ENCODE results near the gene CBLB. TPM values are rescaled to one million over a fixed set of nuclear protein-coding genes. Genes with fewer than 3 reads are reported as not detected.

CBLB gene
- total RNA-seq, 2 experiments from 2014 or later = 125 to 158 TPM

DNA sequence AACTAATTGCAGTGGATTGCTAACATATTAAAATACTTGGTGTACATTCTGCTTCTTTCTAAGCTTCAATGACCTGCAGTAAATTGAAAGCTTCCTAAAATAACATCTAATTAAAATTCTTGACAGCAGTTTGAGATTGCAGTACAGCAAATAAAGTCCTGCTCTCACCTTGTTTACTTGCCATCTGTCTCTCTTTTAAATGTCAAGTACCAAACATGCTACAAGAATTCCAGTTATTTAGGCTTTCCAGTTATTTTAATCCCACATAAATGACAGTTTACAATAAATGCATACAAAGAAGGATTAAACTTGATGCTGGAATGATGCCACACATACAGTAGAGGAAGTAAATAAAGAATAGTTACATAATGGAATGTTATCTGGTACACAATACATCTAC, 33.2 kb downstream of the CBLB start:
- peak overlapping the region; percentile 83 for H3K27ac Mint-ChIP-seq
- no peaks in the 10 kb centered on the region for H3K27me3 Mint-ChIP-seq
- no peak for DNase-seq
- H3K4me1 Mint-ChIP-seq = peaks cover 80% of the 10 kb centered on the region
- H3K36me3 Mint-ChIP-seq = peaks cover 65% of the 10 kb centered on the region
- ATAC-seq = no peak
- H3K4me3 Mint-ChIP-seq = peak overlapping the region; percentile 74
- CTCF ChIA-PET = interaction anchor here (1.5 kb wide), 1 partner anchor 32 kb away, joined by 4 read pairs; no protein-coding TSS in a partner anchor
- no peaks in the 10 kb centered on the region for H3K9me3 Mint-ChIP-seq (ENCODE audit: low read depth)

- peaks cover 60% of the 10 kb centered on the region for H3K36me3 Mint-ChIP-seq
- peak overlapping the region; percentile 83 for H3K27ac Mint-ChIP-seq
- peaks cover 80% of the 10 kb centered on the region for H3K4me1 Mint-ChIP-seq
- H3K27me3 Mint-ChIP-seq = no peaks in the 10 kb centered on the region
- CTCF ChIA-PET = interaction anchor here (1.5 kb wide), 1 partner anchor 33 kb away, joined by 4 read pairs; no protein-coding TSS in a partner anchor
- no peak for DNase-seq
- no peak overlapping the region for H3K4me3 Mint-ChIP-seq
- H3K9me3 Mint-ChIP-seq (ENCODE audit: low read depth) = no peaks in the 10 kb centered on the region
- ATAC-seq = no peak
Observed at GRCh38 chr3:105834768-105835167, 34.0 kb downstream of the CBLB start.

GRCh38 chr3:105832644-105833043, 36.2 kb downstream of the CBLB start:
- Mint-ChIP-seq H3K9me3 (ENCODE audit: low read depth) (no peaks in the 10 kb centered on the region), H3K4me1 (peaks cover 80% of the 10 kb centered on the region), H3K4me3 (peak overlapping the region; percentile 58), H3K36me3 (peaks cover 48% of the 10 kb centered on the region), H3K27me3 (no peaks in the 10 kb centered on the region), H3K27ac (peak overlapping the region; percentile 91)
- DNase-seq (no peak), ATAC-seq (peak; percentile 55)
- CTCF ChIA-PET = interaction anchor here (1.1 kb wide), 1 partner anchor 9 kb away, joined by 3 read pairs; no protein-coding TSS in a partner anchor

- Mint-ChIP-seq H3K9me3 (ENCODE audit: low read depth) (no peaks in the 10 kb centered on the region), H3K4me1 (peaks cover 81% of the 10 kb centered on the region), H3K4me3 (peak overlapping the region; percentile 68), H3K27ac (peak overlapping the region; percentile 97), H3K36me3 (peaks cover 50% of the 10 kb centered on the region), H3K27me3 (no peaks in the 10 kb centered on the region)
- CTCF ChIA-PET = no interaction called here
- ATAC-seq (no peak), DNase-seq (no peak)
Observed at GRCh38 chr3:105830836-105831235, 38.0 kb downstream of the CBLB start.

DNA sequence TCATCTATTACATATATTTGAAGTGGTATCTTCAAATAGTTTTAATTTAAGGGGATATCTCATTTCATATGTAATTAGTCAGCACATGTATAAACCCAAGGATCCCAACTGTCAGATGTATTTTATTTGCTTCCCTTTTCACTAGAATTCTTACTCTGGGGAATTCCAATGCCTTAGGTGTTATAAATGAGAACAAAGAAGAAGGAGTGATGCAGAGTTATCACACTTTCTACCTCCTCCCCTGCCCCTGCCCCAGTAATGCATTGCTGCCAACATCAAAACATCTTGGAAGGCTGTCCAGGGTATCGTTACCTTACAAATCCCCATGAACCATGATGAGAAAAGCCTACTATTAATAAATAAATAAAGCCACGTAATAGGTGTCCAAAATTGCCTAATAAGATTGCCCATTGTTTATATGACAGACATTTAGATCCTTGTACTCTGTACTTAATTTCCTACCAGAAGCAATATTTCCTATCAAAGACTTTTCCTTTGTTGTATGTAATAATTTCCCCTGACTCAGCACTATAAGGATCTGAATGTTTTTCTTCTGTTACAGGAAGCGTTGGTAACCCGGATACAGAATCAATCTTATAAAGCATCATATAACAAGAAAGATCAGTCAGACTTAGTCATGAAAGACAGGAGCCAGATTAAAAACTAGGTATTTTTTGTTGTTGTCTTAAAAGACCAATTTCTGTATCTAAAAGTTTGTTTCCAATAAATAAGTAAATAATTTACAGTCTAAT, 38.8 kb downstream of the CBLB start:
- CTCF ChIA-PET = interaction anchor here (1.4 kb wide), 1 partner anchor 29 kb away, joined by 3 read pairs; no protein-coding TSS in a partner anchor
- no peaks in the 10 kb centered on the region for H3K27me3 Mint-ChIP-seq
- ATAC-seq (peak; percentile 26), DNase-seq (no peak)
- peak overlapping the region; percentile 86 for H3K27ac Mint-ChIP-seq
- H3K4me1 Mint-ChIP-seq = peaks cover 78% of the 10 kb centered on the region
- peak overlapping the region; percentile 31 for H3K4me3 Mint-ChIP-seq
- H3K36me3 Mint-ChIP-seq = peaks cover 52% of the 10 kb centered on the region
- no peaks in the 10 kb centered on the region for H3K9me3 Mint-ChIP-seq (ENCODE audit: low read depth)

- ATAC-seq (peak; percentile 13), DNase-seq (peak; percentile 60)
- Mint-ChIP-seq H3K36me3 (peaks cover 52% of the 10 kb centered on the region), H3K9me3 (ENCODE audit: low read depth) (no peaks in the 10 kb centered on the region), H3K4me1 (peaks cover 79% of the 10 kb centered on the region), H3K4me3 (peak overlapping the region; percentile 43), H3K27ac (peak overlapping the region; percentile 88), H3K27me3 (no peaks in the 10 kb centered on the region)
- CTCF ChIA-PET = interaction anchor here (0.6 to 1.7 kb wide), 6 partner anchors 9 to 48 kb away, joined by 3 to 8 read pairs (median 3); no protein-coding TSS in a partner anchor
Observed at GRCh38 chr3:105829229-105829628, 39.6 kb downstream of the CBLB start.

DNA sequence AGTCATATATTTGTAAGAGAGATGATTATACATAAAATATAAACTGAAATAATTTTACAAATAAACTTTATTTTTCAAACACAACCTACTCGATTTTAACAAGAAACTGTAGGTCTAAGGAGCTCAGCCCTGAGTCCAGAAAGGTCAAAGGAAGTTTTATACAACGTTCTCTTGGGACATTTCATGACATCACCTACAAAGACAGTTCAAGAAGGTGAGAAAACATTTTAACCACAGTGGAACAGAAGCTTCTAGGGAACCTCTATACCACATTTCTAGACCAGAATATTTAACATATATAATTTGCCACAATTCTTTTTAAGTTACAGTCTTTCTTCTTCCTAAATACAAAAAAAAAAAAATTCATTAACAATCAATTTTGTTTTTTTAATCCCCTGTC, 40.1 kb downstream of the CBLB start:
- CTCF ChIA-PET = interaction anchor here (0.6 to 1.7 kb wide), 7 partner anchors 9 to 49 kb away, joined by 3 to 8 read pairs (median 3); no protein-coding TSS in a partner anchor
- Mint-ChIP-seq H3K9me3 (ENCODE audit: low read depth) (no peaks in the 10 kb centered on the region), H3K4me3 (peak overlapping the region; percentile 43), H3K27ac (peak overlapping the region; percentile 88), H3K36me3 (peaks cover 55% of the 10 kb centered on the region), H3K27me3 (no peaks in the 10 kb centered on the region), H3K4me1 (peaks cover 80% of the 10 kb centered on the region)
- DNase-seq (no peak), ATAC-seq (peak; percentile 41)

DNA sequence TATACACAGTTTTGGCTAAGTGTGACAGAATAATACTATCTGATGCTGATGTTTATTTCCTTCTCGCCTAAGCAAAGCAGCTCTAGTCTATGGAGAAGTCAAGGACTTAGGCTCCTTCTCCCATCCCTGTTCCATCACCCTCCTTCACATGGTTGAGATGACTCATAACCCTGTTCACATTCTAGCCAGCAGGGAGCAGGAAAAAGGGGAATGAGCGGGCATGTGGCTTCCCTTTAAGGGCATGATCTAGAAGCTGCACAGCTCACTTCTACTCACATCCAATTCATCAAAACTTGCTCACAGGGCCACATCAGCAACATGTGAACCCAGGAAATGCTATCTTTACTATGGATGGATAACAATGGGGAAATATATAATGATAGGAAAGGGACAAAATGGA, 40.9 kb downstream of the CBLB start:
- DNase-seq = no peak
- H3K36me3 Mint-ChIP-seq = peaks cover 59% of the 10 kb centered on the region
- H3K9me3 Mint-ChIP-seq (ENCODE audit: low read depth) = no peaks in the 10 kb centered on the region
- ATAC-seq = peak; percentile 5
- H3K4me3 Mint-ChIP-seq = peak overlapping the region; percentile 34
- H3K27ac Mint-ChIP-seq = peak overlapping the region; percentile 93
- no peaks in the 10 kb centered on the region for H3K27me3 Mint-ChIP-seq
- CTCF ChIA-PET = interaction anchor here (1.1 to 1.7 kb wide), 4 partner anchors 10 to 40 kb away, joined by 4 to 8 read pairs (median 4); no protein-coding TSS in a partner anchor
- H3K4me1 Mint-ChIP-seq = peaks cover 83% of the 10 kb centered on the region

- no peaks in the 10 kb centered on the region for H3K27me3 Mint-ChIP-seq
- CTCF ChIA-PET = interaction anchor here (1.6 kb wide), 1 partner anchor 21 kb away, joined by 4 read pairs; no protein-coding TSS in a partner anchor
- peak; percentile 11 for ATAC-seq
- peaks cover 61% of the 10 kb centered on the region for H3K36me3 Mint-ChIP-seq
- peak overlapping the region; percentile 22 for H3K4me3 Mint-ChIP-seq
- H3K9me3 Mint-ChIP-seq (ENCODE audit: low read depth) = no peaks in the 10 kb centered on the region
- peak overlapping the region; percentile 93 for H3K27ac Mint-ChIP-seq
- DNase-seq = no peak
- H3K4me1 Mint-ChIP-seq = peaks cover 84% of the 10 kb centered on the region
Observed at GRCh38 chr3:105826778-105827634, 41.8 kb downstream of the CBLB start.

GRCh38 chr3:105824129-105824528, 44.7 kb downstream of the CBLB start:
- H3K36me3 Mint-ChIP-seq = peaks cover 65% of the 10 kb centered on the region
- H3K4me3 Mint-ChIP-seq = no peak overlapping the region
- no peaks in the 10 kb centered on the region for H3K27me3 Mint-ChIP-seq
- ATAC-seq = no peak
- DNase-seq = no peak
- CTCF ChIA-PET = interaction anchor here (0.7 to 2.6 kb wide), 4 partner anchors 8 to 23 kb away, joined by 3 to 6 read pairs (median 4); no protein-coding TSS in a partner anchor
- H3K4me1 Mint-ChIP-seq = peaks cover 77% of the 10 kb centered on the region
- no peaks in the 10 kb centered on the region for H3K9me3 Mint-ChIP-seq (ENCODE audit: low read depth)
- H3K27ac Mint-ChIP-seq = peak overlapping the region; percentile 85

DNA sequence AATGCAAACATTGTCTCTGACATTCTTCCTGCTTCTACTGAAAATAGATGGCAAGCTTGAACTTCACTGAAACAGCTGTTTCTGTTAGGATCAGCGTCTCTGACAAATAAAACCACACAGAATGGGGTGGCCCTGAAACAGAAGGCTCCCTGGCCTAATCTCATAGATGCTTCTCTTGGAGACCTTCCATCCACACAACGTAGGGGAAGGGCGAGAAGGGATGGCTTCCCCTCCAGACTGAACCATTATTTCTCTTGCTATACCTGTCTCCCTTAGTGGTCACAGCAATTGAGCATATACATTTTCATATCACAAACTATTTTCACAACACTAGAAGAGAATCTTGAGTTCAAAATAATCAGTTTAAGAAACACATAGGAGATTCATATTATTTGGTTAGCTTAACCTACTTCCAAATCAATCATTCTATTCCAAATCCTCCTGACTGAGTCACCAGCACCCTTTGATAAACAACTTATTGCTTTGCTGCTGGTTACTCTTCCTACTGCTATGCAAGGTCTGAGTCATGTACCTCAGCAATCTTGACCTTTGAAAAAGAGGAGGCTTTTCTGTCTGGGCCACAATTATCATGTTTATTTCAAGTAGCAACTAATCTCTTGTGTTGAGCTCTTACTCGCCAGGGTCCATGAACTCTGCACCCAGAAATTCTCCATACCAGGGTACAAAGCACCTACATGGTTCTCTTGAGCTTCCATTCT, 45.5 kb downstream of the CBLB start:
- Mint-ChIP-seq H3K4me3 (peak overlapping the region; percentile 31), H3K27me3 (no peaks in the 10 kb centered on the region), H3K27ac (peak overlapping the region; percentile 85), H3K9me3 (ENCODE audit: low read depth) (no peaks in the 10 kb centered on the region), H3K36me3 (peaks cover 64% of the 10 kb centered on the region), H3K4me1 (peaks cover 72% of the 10 kb centered on the region)
- no peak for DNase-seq
- CTCF ChIA-PET = interaction anchor here (1.0 to 2.6 kb wide), 3 partner anchors 12 to 22 kb away, joined by 3 to 6 read pairs (median 4); no protein-coding TSS in a partner anchor
- peak; percentile 55 for ATAC-seq
